Fibroblast of upper back skin (primary cell): ENCODE data around the gene TSBP1.
"Not testable (repeated sequence)": the region's sequence is repeated elsewhere in the genome, so short reads cannot be mapped to it uniquely, and the experiment has no call there.

Experiments used
- DNase-seq: peaks from one replicate; pipeline ENCODE4 v3.0.0-alpha.2; 2013

Gene TSBP1

GRCh38 chr6:32375739-32376529 is 4.2 kb upstream of the TSBP1 start:
- no peak for DNase-seq

- peak; percentile 9 for DNase-seq
Observed at GRCh38 chr6:32371229-32371628, 474 bp downstream of the TSBP1 start.

GRCh38 chr6:32370505-32370904 is 1.2 kb downstream of the TSBP1 start:
- peak; percentile 7 for DNase-seq

- peak; percentile 91 for DNase-seq
Observed at GRCh38 chr6:32369660-32370059, 2.0 kb downstream of the TSBP1 start.

GRCh38 chr6:32367644-32368043 is 4.1 kb downstream of the TSBP1 start:
- no peak for DNase-seq

GRCh38 chr6:32359225-32359624 is 12.5 kb downstream of the TSBP1 start:
- DNase-seq = not testable (repeated sequence)

- DNase-seq = not testable (repeated sequence)
Observed at GRCh38 chr6:32358548-32358947, 13.2 kb downstream of the TSBP1 start.

GRCh38 chr6:32355018-32355417 is 16.7 kb downstream of the TSBP1 start:
- DNase-seq = no peak

- no peak for DNase-seq
Observed at GRCh38 chr6:32353348-32353747, 18.4 kb downstream of the TSBP1 start.

- DNase-seq = no peak
Observed at GRCh38 chr6:32340242-32340641, 31.5 kb downstream of the TSBP1 start.

- no peak for DNase-seq
Observed at GRCh38 chr6:32337186-32337805, 34.4 kb downstream of the TSBP1 start.

GRCh38 chr6:32332433-32332832 is 39.3 kb downstream of the TSBP1 start:
- no peak for DNase-seq

- DNase-seq = no peak
Observed at GRCh38 chr6:32329141-32329540, 42.6 kb downstream of the TSBP1 start.

GRCh38 chr6:32327103-32327502 is 44.6 kb downstream of the TSBP1 start:
- DNase-seq = no peak

GRCh38 chr6:32318501-32318900 is 53.2 kb downstream of the TSBP1 start:
- no peak for DNase-seq

GRCh38 chr6:32317541-32317940 is 54.2 kb downstream of the TSBP1 start:
- DNase-seq = no peak

- no peak for DNase-seq
Observed at GRCh38 chr6:32313964-32314363, 57.7 kb downstream of the TSBP1 start.

GRCh38 chr6:32298632-32299336 is 72.9 kb downstream of the TSBP1 start:
- DNase-seq = peak; percentile 10

- DNase-seq = not testable (repeated sequence)
Observed at GRCh38 chr6:32294980-32295379, 76.7 kb downstream of the TSBP1 start.

GRCh38 chr6:32294566-32294965 is 77.1 kb downstream of the TSBP1 start:
- no peak for DNase-seq

GRCh38 chr6:32293695-32294094 is 78.0 kb downstream of the TSBP1 start:
- no peak for DNase-seq

- DNase-seq = no peak
Observed at GRCh38 chr6:32291543-32291942, 80.2 kb downstream of the TSBP1 start.

- peak; percentile 51 for DNase-seq
Observed at GRCh38 chr6:32290886-32291450, 80.7 kb downstream of the TSBP1 start.

- DNase-seq = no peak
Observed at GRCh38 chr6:32288426-32288825, 83.3 kb downstream of the TSBP1 start.
